ENCODE data around the gene HMGN3.

The HMGN3 gene

DNA sequence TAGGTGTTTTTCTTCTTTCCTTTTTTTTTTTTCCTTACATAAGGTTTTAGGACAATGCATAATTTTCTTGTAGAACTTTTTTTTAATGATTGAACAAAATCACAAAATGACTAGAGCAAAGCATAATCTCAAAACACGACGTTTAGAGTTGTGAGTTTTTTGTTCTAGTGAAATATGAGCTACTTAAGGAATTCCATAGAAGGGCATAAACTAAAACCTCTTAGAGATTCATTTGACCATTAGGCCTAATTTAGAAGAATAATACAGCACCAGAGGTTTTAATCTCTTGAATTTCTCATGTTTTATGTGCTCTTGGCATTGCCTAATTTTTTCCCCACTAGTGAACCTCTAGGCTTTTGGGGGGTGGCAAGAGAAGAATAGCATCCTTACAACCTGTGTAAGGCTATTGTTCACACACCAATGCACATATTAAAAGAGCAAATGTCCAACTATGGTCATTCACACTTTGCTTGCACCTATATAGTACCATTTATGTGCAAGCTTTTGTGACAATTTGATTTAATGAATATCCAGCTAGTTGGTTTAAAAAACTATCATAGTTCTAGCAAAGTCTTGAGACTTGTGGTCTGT, 44.6 kb downstream of the HMGN3 start:
- TF ChIP-seq, protein P1, sequence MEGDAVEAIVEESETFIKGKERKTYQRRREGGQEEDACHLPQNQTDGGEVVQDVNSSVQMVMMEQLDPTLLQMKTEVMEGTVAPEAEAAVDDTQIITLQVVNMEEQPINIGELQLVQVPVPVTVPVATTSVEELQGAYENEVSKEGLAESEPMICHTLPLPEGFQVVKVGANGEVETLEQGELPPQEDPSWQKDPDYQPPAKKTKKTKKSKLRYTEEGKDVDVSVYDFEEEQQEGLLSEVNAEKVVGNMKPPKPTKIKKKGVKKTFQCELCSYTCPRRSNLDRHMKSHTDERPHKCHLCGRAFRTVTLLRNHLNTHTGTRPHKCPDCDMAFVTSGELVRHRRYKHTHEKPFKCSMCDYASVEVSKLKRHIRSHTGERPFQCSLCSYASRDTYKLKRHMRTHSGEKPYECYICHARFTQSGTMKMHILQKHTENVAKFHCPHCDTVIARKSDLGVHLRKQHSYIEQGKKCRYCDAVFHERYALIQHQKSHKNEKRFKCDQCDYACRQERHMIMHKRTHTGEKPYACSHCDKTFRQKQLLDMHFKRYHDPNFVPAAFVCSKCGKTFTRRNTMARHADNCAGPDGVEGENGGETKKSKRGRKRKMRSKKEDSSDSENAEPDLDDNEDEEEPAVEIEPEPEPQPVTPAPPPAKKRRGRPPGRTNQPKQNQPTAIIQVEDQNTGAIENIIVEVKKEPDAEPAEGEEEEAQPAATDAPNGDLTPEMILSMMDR (IDR thresholded peaks at IDR 0.05; ENCODE audit: control insufficient read depth, insufficient read depth, low read depth, low read length, missing control alignments) = no peak
- no peak for DNase-seq (ENCODE audit: low read depth)
- H3K4me3 ChIP-seq (ENCODE audit: control insufficient read depth, low read depth, low read length) = no peak overlapping the region

DNA sequence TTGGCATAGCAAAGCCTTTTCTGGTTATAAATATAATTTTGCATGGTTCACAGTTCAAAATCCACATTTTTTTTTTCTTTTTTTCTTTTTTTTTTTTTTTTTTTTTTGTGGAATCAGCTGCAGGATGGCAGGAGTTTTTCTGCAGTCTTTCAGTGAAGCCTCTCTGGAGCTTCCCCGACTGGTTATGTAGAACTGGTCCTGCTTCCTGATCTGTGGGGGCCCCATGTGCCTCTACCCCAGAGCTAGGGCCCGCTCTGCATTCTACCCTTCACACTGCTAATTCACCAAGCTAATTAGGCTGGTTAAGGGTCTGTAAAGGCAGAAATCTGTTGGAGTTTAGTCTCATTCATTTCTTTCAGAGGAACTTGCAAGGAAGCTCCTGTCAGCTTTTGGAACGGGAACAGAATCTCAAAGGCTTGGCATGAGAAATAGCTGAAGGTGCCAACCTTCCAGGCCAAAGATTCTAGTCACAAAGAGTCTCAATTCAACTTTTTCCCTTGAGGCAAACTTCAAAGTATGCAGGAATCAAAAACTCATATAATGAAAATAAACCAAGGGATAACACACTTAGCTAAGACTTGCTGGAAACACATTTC, 45.5 kb downstream of the HMGN3 start:
- TF ChIP-seq, protein P1 (IDR thresholded peaks at IDR 0.05; ENCODE audit: control insufficient read depth, insufficient read depth, low read depth, low read length, missing control alignments) = no peak
- no peak overlapping the region for H3K4me3 ChIP-seq (ENCODE audit: control insufficient read depth, low read depth, low read length)
- no peak for DNase-seq (ENCODE audit: low read depth)

GRCh38 chr6:79188107-79188506, 46.4 kb downstream of the HMGN3 start:
- H3K4me3 ChIP-seq (ENCODE audit: control insufficient read depth, low read depth, low read length) = no peak overlapping the region
- TF ChIP-seq, protein P1 (IDR thresholded peaks at IDR 0.05; ENCODE audit: control insufficient read depth, insufficient read depth, low read depth, low read length, missing control alignments) = no peak
- DNase-seq (ENCODE audit: low read depth) = no peak

- no peak for DNase-seq (ENCODE audit: low read depth)
- TF ChIP-seq, protein P1 (IDR thresholded peaks at IDR 0.05; ENCODE audit: control insufficient read depth, insufficient read depth, low read depth, low read length, missing control alignments) = no peak
- H3K4me3 ChIP-seq (ENCODE audit: control insufficient read depth, low read depth, low read length) = no peak overlapping the region
Observed at GRCh38 chr6:79186564-79186963, 47.9 kb downstream of the HMGN3 start.

- H3K4me3 ChIP-seq (ENCODE audit: control insufficient read depth, low read depth, low read length) = no peak overlapping the region
- TF ChIP-seq, protein P1 (IDR thresholded peaks at IDR 0.05; ENCODE audit: control insufficient read depth, insufficient read depth, low read depth, low read length, missing control alignments) = no peak
- DNase-seq (ENCODE audit: low read depth) = no peak
Observed at GRCh38 chr6:79184641-79185040, 49.8 kb downstream of the HMGN3 start.

DNA sequence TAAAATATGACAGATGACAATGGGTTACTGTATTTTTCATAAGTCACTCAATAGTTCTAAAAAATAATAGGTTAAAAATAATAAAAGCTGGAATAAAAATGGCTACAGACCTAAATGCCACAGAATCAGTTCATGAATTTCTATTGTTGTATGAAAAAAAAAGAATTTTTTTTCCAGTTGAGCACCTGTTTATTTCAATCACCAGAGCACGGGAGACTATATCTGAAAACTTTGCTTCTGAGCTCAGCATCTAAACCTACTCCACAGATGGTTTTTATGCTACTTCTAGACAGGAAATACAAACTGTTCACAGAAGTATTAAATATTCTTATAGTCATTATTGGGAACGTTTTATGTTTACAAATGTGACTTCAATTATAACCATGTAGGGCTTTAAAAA, 50.4 kb downstream of the HMGN3 start:
- TF ChIP-seq, protein P1 (IDR thresholded peaks at IDR 0.05; ENCODE audit: control insufficient read depth, insufficient read depth, low read depth, low read length, missing control alignments) = no peak
- no peak overlapping the region for H3K4me3 ChIP-seq (ENCODE audit: control insufficient read depth, low read depth, low read length)
- DNase-seq (ENCODE audit: low read depth) = no peak

Data from AG09309 (cell line).